H1 (cell line): ENCODE data around the gene PFDN4. TPM values are rescaled to one million over a fixed set of nuclear protein-coding genes. Genes with fewer than 3 reads are reported as not detected.

Source experiments
- CTCF ChIA-PET: fragments of 300-600 bp; sonication (Branson Sonifier 250); formaldehyde crosslinking; loops from one replicate; lab custom pipeline; 2021; ENCODE audit not compliant: partially characterized antibody; lab: Charles Lee
- POLR2A ChIA-PET: fragments of 300-600 bp; sonication (Branson Sonifier 250); formaldehyde crosslinking; loops from one replicate; lab custom pipeline; 2021; ENCODE audit warnings: inconsistent platforms; ENCODE audit not compliant: partially characterized antibody; lab: Charles Lee
- DNase-seq, 2 experiments: peaks; one replicate each; pipeline versions ENCODE4 v3.0.0 to v3.0.0-alpha.2; 2010 to 2022; ENCODE audit warnings: low spot score in 2 of 2, low read depth in 1 of 2, mixed read lengths in 1 of 2
- FAIRE-seq: peaks from 2 replicates; lab custom pipeline; 2011; peaks lifted over from hg19 to GRCh38; lab: Jason Lieb, UNC
- H2AFZ ChIP-seq: 2 replicates; pipeline ENCODE4 v1.8.1; 2012; ENCODE audit warnings: low read length, inconsistent platforms
- H2AK5ac ChIP-seq: 2 replicates; pipeline ENCODE4 v1.6.1; 2013; ENCODE audit warnings: low read depth, low read length
- H2BK120ac ChIP-seq: replicated peaks from 2 replicates; pipeline ENCODE3; 2013; ENCODE audit warnings: low read depth, low read length, inconsistent platforms
- H2BK12ac ChIP-seq: 2 replicates; pipeline ENCODE4 v1.6.1; 2013; ENCODE audit warnings: low read depth, low read length
- H2BK15ac ChIP-seq: 2 replicates; pipeline ENCODE4 v1.6.1; 2013; ENCODE audit warnings: low read length
- H2BK20ac ChIP-seq: 2 replicates; pipeline ENCODE4 v1.6.1; 2013; ENCODE audit warnings: low read length
- H2BK5ac ChIP-seq: 2 replicates; pipeline ENCODE4 v1.6.1; 2013; ENCODE audit warnings: low read depth, low read length
- H3K14ac ChIP-seq: 2 replicates; pipeline ENCODE4 v1.6.1; 2013; ENCODE audit warnings: inconsistent platforms; ENCODE audit not compliant: insufficient read length
- H3K18ac ChIP-seq: 2 replicates; pipeline ENCODE4 v1.6.1; 2013; ENCODE audit warnings: low read length; ENCODE audit errors: extremely low read depth
- H3K23ac ChIP-seq: 2 replicates; pipeline ENCODE4 v1.6.1; 2013; ENCODE audit warnings: inconsistent platforms; ENCODE audit not compliant: insufficient read length
- H3K23me2 ChIP-seq: 2 replicates; pipeline ENCODE4 v1.6.1; 2013; ENCODE audit warnings: low read depth, low read length
- H3K27ac ChIP-seq: 2 replicates; pipeline ENCODE4 v1.6.1; 2011; ENCODE audit warnings: low read depth, low read length, inconsistent platforms
- H3K27me3 ChIP-seq, 4 experiments: replicated peaks in 1 of 4; 1 replicate in 1 of 4; 2 replicates in 3 of 4; pipeline versions ENCODE4 v1.6.1 to v1.8.1; 2011 to 2013; ENCODE audit warnings: low read length in 3 of 4, mild to moderate bottlenecking in 3 of 4, inconsistent platforms in 2 of 4, mixed read lengths in 2 of 4, moderate library complexity in 1 of 4; ENCODE audit not compliant: control insufficient read depth in 3 of 4, insufficient read depth in 3 of 4; ENCODE audit errors: extremely low read depth in 1 of 4
- H3K36me3 ChIP-seq, 4 experiments: 2 replicates each; pipeline versions ENCODE4 v1.6.1 to v1.8.1; 2011 to 2013; ENCODE audit warnings: mild to moderate bottlenecking in 4 of 4, low read length in 3 of 4, moderate library complexity in 2 of 4, control low read depth in 1 of 4, inconsistent platforms in 1 of 4; ENCODE audit not compliant: insufficient read depth in 4 of 4, control insufficient read depth in 2 of 4
- H3K4ac ChIP-seq: replicated peaks from 2 replicates; pipeline ENCODE3; 2013; ENCODE audit warnings: low read length, low read depth, mixed read lengths, inconsistent platforms; ENCODE audit not compliant: insufficient read length
- H3K4me1 ChIP-seq, 4 experiments: replicated peaks in 1 of 4; 1 replicate in 1 of 4; 2 replicates in 3 of 4; pipeline versions ENCODE4 v1.6.1 to v1.8.1; 2011 to 2013; ENCODE audit warnings: low read length in 3 of 4, inconsistent platforms in 2 of 4, mixed read lengths in 1 of 4; ENCODE audit not compliant: insufficient read depth in 4 of 4, control insufficient read depth in 3 of 4
- H3K4me2 ChIP-seq, 2 experiments: 2 replicates each; pipeline versions ENCODE4 v1.6.1 to v1.8.1; 2011 to 2013; ENCODE audit warnings: low read depth in 2 of 2, low read length in 2 of 2, control low read depth in 1 of 2, inconsistent platforms in 1 of 2, mild to moderate bottlenecking in 1 of 2; ENCODE audit not compliant: insufficient read depth in 1 of 2
- H3K4me3 ChIP-seq, 4 experiments: fragments of 200-600, 300-600 bp in 1 of 4; sonication (generic), shearing (Covaris generic), sonication (Bioruptor Twin) in 1 of 4; 2 replicates each; pipeline versions ENCODE4 v1.5.1 to v1.8.1; 2011 to 2016; ENCODE audit warnings: low read length in 4 of 4, low read depth in 3 of 4, control low read depth in 2 of 4, inconsistent platforms in 2 of 4, mild to moderate bottlenecking in 2 of 4, mixed read lengths in 1 of 4, moderate library complexity in 1 of 4; ENCODE audit not compliant: insufficient read depth in 2 of 4; ENCODE audit errors: extremely low read depth in 1 of 4
- H3K56ac ChIP-seq: replicated peaks from 2 replicates; pipeline ENCODE3; 2013; ENCODE audit warnings: low read depth, mild to moderate bottlenecking, mixed read lengths, low read length, inconsistent platforms; ENCODE audit not compliant: insufficient read length
- H3K79me1 ChIP-seq: 2 replicates; pipeline ENCODE4 v1.6.1; 2013; ENCODE audit warnings: low read depth, low read length, control low read depth
- H3K79me2 ChIP-seq, 2 experiments: 2 replicates each; pipeline versions ENCODE4 v1.6.1 to v1.8.1; 2012 to 2013; ENCODE audit warnings: low read length in 2 of 2, mild to moderate bottlenecking in 2 of 2, inconsistent platforms in 1 of 2; ENCODE audit not compliant: insufficient read depth in 2 of 2, control insufficient read depth in 1 of 2
- H3K9ac ChIP-seq, 4 experiments: replicated peaks in 1 of 4; 1 replicate in 1 of 4; 2 replicates in 3 of 4; pipeline versions ENCODE4 v1.6.1 to v1.8.1; 2011 to 2013; ENCODE audit warnings: low read depth in 3 of 4, low read length in 3 of 4, control low read depth in 2 of 4, mild to moderate bottlenecking in 2 of 4, moderate library complexity in 2 of 4, inconsistent platforms in 1 of 4; ENCODE audit errors: extremely low read depth in 1 of 4
- H3K9me3 ChIP-seq, 2 experiments: 2 replicates each; pipeline versions ENCODE4 v1.6.1 to v1.8.1; 2012 to 2013; ENCODE audit warnings: mild to moderate bottlenecking in 2 of 2, moderate library complexity in 2 of 2, control low read depth in 1 of 2, inconsistent platforms in 1 of 2, low read depth in 1 of 2, low read length in 1 of 2, mixed read lengths in 1 of 2; ENCODE audit not compliant: insufficient read depth in 2 of 2
- H4K20me1 ChIP-seq, 2 experiments: replicated peaks in 1 of 2; 2 replicates each; pipeline versions ENCODE3 to v1.8.1; 2011 to 2013; ENCODE audit warnings: inconsistent platforms in 2 of 2, low read length in 2 of 2, mild to moderate bottlenecking in 1 of 2; ENCODE audit not compliant: insufficient read depth in 2 of 2, control insufficient read depth in 1 of 2
- H4K5ac ChIP-seq: 2 replicates; pipeline ENCODE4 v1.6.1; 2013; ENCODE audit warnings: low read length, low read depth, mixed read lengths, inconsistent platforms; ENCODE audit not compliant: insufficient read length
- H4K8ac ChIP-seq: 2 replicates; pipeline ENCODE4 v1.8.0; 2013; ENCODE audit warnings: mild to moderate bottlenecking, moderate library complexity, low read length, inconsistent platforms; ENCODE audit not compliant: insufficient read depth; ENCODE audit errors: extremely low read depth
- H4K91ac ChIP-seq: replicated peaks from 2 replicates; pipeline ENCODE3; 2013; ENCODE audit warnings: low read length, mixed read lengths, inconsistent platforms; ENCODE audit not compliant: insufficient read length
- BACH1 ChIP-seq: IDR thresholded peaks from 2 replicates; pipeline ENCODE4 v1.6.1; 2012; ENCODE audit warnings: low read length, improper control_type of control experiment
- CTBP2 ChIP-seq: IDR thresholded peaks from 2 replicates; pipeline ENCODE4 v1.7.0; 2011; ENCODE audit warnings: borderline replicate concordance, mild to moderate bottlenecking, moderate library complexity, mixed read lengths, low read length; ENCODE audit not compliant: insufficient read depth, insufficient read length
- JUND ChIP-seq: IDR thresholded peaks from 2 replicates; pipeline ENCODE4 v1.6.1; 2011; ENCODE audit warnings: mild to moderate bottlenecking, improper control_type of control experiment, low read length
- RNF2 ChIP-seq: fragments of 200-900, 300-1000 bp; sonication (generic); IDR thresholded peaks from 2 replicates; pipeline ENCODE4 v1.7.1; 2016; ENCODE audit warnings: borderline replicate concordance, low read depth, mild to moderate bottlenecking, antibody characterized with exemption, low read length; ENCODE audit not compliant: poor library complexity, severe bottlenecking; ENCODE audit errors: missing control alignments
- YY1 ChIP-seq: IDR thresholded peaks from 2 replicates; pipeline ENCODE4 v1.6.1; 2011; ENCODE audit warnings: low read depth, mild to moderate bottlenecking, low read length
- WGBS, 2 experiments: shearing (Covaris generic) in 1 of 2; methylation state at CpG; one replicate each; pipeline versions ENCODE4 v1.1.6 to v1.1.7; 2013 to 2015; ENCODE audit warnings: low lambda C conversion rate in 2 of 2, mixed read lengths in 2 of 2, inconsistent platforms in 1 of 2, low coverage in 1 of 2, missing lambda C conversion rate in 1 of 2; ENCODE audit not compliant: insufficient replicate concordance in 2 of 2, insufficient coverage in 1 of 2, insufficient read length in 1 of 2; ENCODE audit errors: extremely low coverage in 1 of 2, missing lambda C conversion rate in 1 of 2; 5-methylcytosine and 5-hydroxymethylcytosine counted together
- polyA plus RNA-seq, 7 experiments: library from polyadenylated mRNA; depleted of rRNA in 3 of 7; stranded (reverse) in 5 of 7; unstranded in 2 of 7; fragments of >200 nt in 5 of 7; fragments of 200-250 nt in 2 of 7; gene quantifications; 1 replicate in 5 of 7; 2 replicates in 1 of 7; 4 replicates in 1 of 7; pipeline versions ENCODE4 v1.2.1 to v1.2.3, GENCODE V29; 2011 to 2013; ENCODE audit warnings: missing spikeins in 2 of 7, mixed read lengths in 2 of 7
- total RNA-seq: library from RNA; stranded (reverse); fragmentation: NEBNext Ultra II Directional; extraction: Animal tissue kit (Norgen Biotek cat#: 25700); gene quantifications from 2 replicates; pipeline ENCODE4 v1.2.1, GENCODE V29; 2021

Gene PFDN4
- total and polyA plus RNA-seq, 2 of the 8 experiments (the other 6 are each of a cell fraction or from before 2014, with no cell fraction given) = 41.9 to 96.8 TPM

DNA sequence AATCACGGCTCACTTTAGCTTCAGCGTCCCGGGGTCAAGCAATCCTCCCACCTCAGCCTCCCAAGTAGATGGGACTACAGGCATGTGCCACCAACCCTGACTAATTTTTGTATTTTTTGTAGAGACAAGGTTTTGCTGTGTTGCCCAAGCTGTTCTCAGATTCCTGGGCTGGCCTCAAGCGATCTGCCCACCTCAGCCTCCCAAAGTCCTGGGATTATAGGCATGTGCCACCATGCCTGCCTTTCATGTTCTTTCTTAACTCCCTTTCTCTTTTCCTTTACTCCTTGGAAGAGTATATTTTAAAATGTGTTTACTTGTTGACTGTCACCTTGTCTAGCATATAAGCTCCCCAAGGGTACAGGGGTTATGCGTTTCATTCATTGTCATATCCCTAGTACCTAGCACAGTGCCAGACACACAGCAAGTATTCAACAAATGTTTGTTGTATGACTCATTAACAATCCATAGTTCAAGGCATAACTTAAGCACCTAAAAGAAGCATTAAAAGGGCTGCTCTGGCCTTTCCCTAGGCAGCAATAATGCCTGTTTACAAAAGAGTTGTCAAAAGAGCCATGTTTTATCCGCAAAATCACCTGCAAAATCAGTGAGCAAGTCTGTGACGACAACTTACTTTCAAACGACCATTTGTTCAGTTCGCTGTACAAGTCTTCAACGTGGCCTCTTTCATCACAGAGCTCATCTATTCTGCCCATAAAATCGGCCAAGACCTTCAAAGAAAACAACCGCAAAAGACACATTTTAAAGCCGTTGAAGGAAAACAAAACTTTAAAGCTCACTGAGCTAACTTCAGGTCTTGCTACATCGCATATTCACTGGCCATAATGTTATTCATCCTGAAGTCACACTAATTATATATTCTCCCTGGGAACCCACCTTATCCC lies 38.7 kb upstream of the PFDN4 start:
- no peak overlapping the region for H4K5ac ChIP-seq
- CTCF ChIA-PET = interaction anchor here (0.6 to 3.2 kb wide), 5 partner anchors 10 to 121 kb away, joined by 3 to 24 read pairs (median 4); no protein-coding TSS in a partner anchor
- H3K4me1 ChIP-seq = peaks cover 0 to 16% (median 9%) of the 10 kb centered on the region in 4 experiments; a peak in 5 of 7 replicates
- WGBS, 2 experiments = 84% methylated on average over 14 of the region's 14 CpGs; no CpG with 5 or more reads in 1 of the 2 experiments
- no peaks in the 10 kb centered on the region for H3K36me3 ChIP-seq
- TF ChIP-seq CTBP2 (no peak), RNF2 (no peak), YY1 (no peak), BACH1 (no peak), JUND (no peak)
- TF ChIP-seq, all 59 proteins: peak for 0
- Histone ChIP-seq H2AK5ac (no peak overlapping the region), H2BK12ac (no peak overlapping the region), H3K27ac (no peak overlapping the region), H2BK20ac (no peak overlapping the region), H2BK5ac (no peak overlapping the region), H3K4me2 (no peak overlapping the region), H2BK15ac (no peak overlapping the region), H3K4me3 (no peak overlapping the region), H3K79me1 (no peaks in the 10 kb centered on the region), H4K8ac (no peak overlapping the region), H3K4ac (no peak overlapping the region), H3K23me2 (peaks cover 11% of the 10 kb centered on the region; the same call in 1 of the 2 replicates), H2AFZ (no peak overlapping the region), H2BK120ac (no peak overlapping the region), H3K9ac (no peak overlapping the region; a peak in 1 of 7 replicates), H3K27me3 (peaks cover 24 to 40% (median 37%) of the 10 kb centered on the region in 4 experiments), H3K79me2 (no peaks in the 10 kb centered on the region), H3K18ac (no peak overlapping the region), H3K9me3 (peaks cover 0 to 4% of the 10 kb centered on the region in 2 experiments; a peak in 1 of 4 replicates), H3K56ac (no peak overlapping the region), H3K14ac (no peak overlapping the region), H3K23ac (no peak overlapping the region), H4K20me1 (peaks cover 0 to 3% of the 10 kb centered on the region in 2 experiments), H4K91ac (no peak overlapping the region)
- DNase-seq (no peak), FAIRE-seq (no peak)
- POLR2A ChIA-PET = no interaction called here
